OCI-LY1 (cell line): Measurements from ENCODE around the gene IL17RD.

Source experiments
- H2AFZ ChIP-seq: fragments of 200-600 bp; sonication (generic), shearing (Covaris generic); 2 replicates; pipeline ENCODE4 v1.6.0; 2014; ENCODE audit warnings: antibody characterized with exemption, mild to moderate bottlenecking, low read length
- H3F3A ChIP-seq: fragments of 200-600 bp; sonication (generic), shearing (Covaris generic); 2 replicates; pipeline ENCODE4 v1.6.0; 2014; ENCODE audit warnings: mild to moderate bottlenecking, antibody characterized with exemption, low read length, moderate library complexity; ENCODE audit not compliant: insufficient read depth
- H3K27ac ChIP-seq: fragments of 200-600 bp; sonication (generic); 2 replicates; pipeline ENCODE4 v1.5.1; 2014; ENCODE audit warnings: low read length, mixed run types, mild to moderate bottlenecking, low read depth; ENCODE audit not compliant: poor library complexity, severe bottlenecking
- H3K27me3 ChIP-seq: fragments of 200-600 bp; sonication (generic); 2 replicates; pipeline ENCODE4 v1.6.0; 2014; ENCODE audit warnings: antibody characterized with exemption, mild to moderate bottlenecking, low read length, moderate library complexity; ENCODE audit not compliant: insufficient read depth
- H3K36me3 ChIP-seq: fragments of 200-600 bp; sonication (generic); 2 replicates; pipeline ENCODE4 v1.6.1; 2014; ENCODE audit warnings: mild to moderate bottlenecking, antibody characterized with exemption, low read length, moderate library complexity, mixed read lengths; ENCODE audit not compliant: insufficient read depth
- H3K4me1 ChIP-seq: fragments of 200-600 bp; sonication (generic); 2 replicates; pipeline ENCODE4 v1.5.1; 2014; ENCODE audit warnings: mild to moderate bottlenecking, low read length, moderate library complexity; ENCODE audit not compliant: insufficient read depth, severe bottlenecking
- H3K4me2 ChIP-seq: fragments of 200-600 bp; sonication (generic), shearing (Covaris generic); 2 replicates; pipeline ENCODE4 v1.6.1; 2014; ENCODE audit warnings: low read length
- H3K4me3 ChIP-seq: fragments of 200-600 bp; sonication (generic); 2 replicates; pipeline ENCODE4 v1.5.1; 2014; ENCODE audit warnings: low read length, low read depth, mild to moderate bottlenecking, mixed read lengths; ENCODE audit not compliant: poor library complexity, severe bottlenecking
- H3K79me2 ChIP-seq: fragments of 200-600 bp; shearing (Covaris generic); 2 replicates; pipeline ENCODE4 v1.6.1; 2016; ENCODE audit warnings: mixed run types, low read length, mixed read lengths; ENCODE audit not compliant: insufficient read depth
- H3K9ac ChIP-seq: fragments of 200-600 bp; sonication (generic), shearing (Covaris generic); 2 replicates; pipeline ENCODE4 v1.6.1; 2014; ENCODE audit warnings: mild to moderate bottlenecking, low read length, mixed read lengths
- H3K9me2 ChIP-seq: fragments of 200-600 bp; sonication (generic), shearing (Covaris generic); 2 replicates; pipeline ENCODE4 v1.6.1; 2014; ENCODE audit warnings: low read depth, mild to moderate bottlenecking, low read length, mixed read lengths
- H3K9me3 ChIP-seq: fragments of 200-600 bp; shearing (Covaris generic); 2 replicates; pipeline ENCODE4 v1.6.1; 2014; ENCODE audit warnings: low read length, mixed read lengths
- H4K20me1 ChIP-seq: fragments of 200-600 bp; sonication (generic), shearing (Covaris generic); 2 replicates; pipeline ENCODE4 v1.6.0; 2016; ENCODE audit warnings: mild to moderate bottlenecking, low read length; ENCODE audit not compliant: insufficient read depth
- CTCF ChIP-seq: fragments of 200-600 bp; sonication (generic), shearing (Covaris generic); IDR thresholded peaks from 2 replicates; pipeline ENCODE4 v1.5.1; 2017; ENCODE audit warnings: mild to moderate bottlenecking, antibody characterized with exemption, low read length, moderate library complexity, mixed read lengths
- EZH2 ChIP-seq: fragments of 200-600 bp; sonication (generic), shearing (Covaris generic); IDR thresholded peaks from 2 replicates; pipeline ENCODE4 v1.8.0; 2017; ENCODE audit warnings: borderline replicate concordance, mixed run types, mild to moderate bottlenecking, antibody characterized with exemption, low read length, moderate library complexity, mixed read lengths

The IL17RD gene

DNA sequence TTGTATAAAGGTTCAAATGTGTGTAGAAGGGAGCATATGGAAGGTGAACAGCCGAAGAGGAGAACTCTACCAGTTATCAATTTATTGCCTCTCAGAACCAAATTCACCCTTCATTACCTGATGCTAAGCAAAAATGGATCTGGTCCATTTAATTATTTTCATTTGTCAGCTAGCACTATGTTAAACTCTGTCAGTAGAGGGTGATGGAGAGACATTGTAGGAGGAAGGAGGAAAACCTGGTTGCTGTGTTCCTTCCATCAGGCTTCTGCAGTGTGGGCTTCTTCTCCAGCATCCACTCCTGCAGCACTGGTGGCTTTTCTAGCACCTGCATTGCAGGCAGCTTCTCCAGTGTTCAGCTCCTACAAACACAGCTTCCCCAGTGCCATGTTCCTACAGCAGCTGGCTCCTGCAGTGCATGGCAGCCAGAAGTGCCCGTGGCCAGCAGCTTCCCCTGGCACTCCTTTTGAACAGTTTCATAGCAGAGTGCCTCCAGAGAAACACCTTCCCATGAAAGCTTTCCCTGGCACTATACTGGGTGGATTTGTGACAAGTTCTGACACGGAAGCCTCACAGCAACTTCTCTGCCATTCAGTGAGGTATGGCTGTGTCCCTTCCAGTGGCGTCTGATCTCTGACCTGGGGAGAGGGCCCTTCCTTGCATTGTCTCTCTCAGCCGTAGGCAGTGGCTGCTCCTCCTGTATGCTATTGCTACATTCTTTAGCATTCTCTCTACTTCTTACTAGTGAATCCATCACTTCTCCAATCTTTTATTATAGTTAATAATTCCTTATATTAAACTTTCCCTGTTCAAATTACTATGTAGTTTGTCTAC, 14.6 kb upstream of the IL17RD start:
- Histone ChIP-seq H2AFZ (no peak overlapping the region), H3K36me3 (no peaks in the 10 kb centered on the region), H3K4me3 (no peak overlapping the region), H3K27ac (no peak overlapping the region), H3K4me2 (no peak overlapping the region), H3F3A (no peaks in the 10 kb centered on the region), H3K9me3 (no peaks in the 10 kb centered on the region), H3K9ac (no peak overlapping the region), H3K4me1 (no peaks in the 10 kb centered on the region), H3K27me3 (peaks cover 13% of the 10 kb centered on the region; the same call in 1 of the 2 replicates), H3K9me2 (no peaks in the 10 kb centered on the region), H4K20me1 (no peaks in the 10 kb centered on the region), H3K79me2 (no peaks in the 10 kb centered on the region)
- TF ChIP-seq EZH2 (no peak), CTCF (peak; percentile 63)

- TF ChIP-seq CTCF: no peak
- no peak for TF ChIP-seq EZH2
- no peak overlapping the region for H3K4me3 ChIP-seq
- no peak overlapping the region for H3K27ac ChIP-seq
- no peaks in the 10 kb centered on the region for H3K27me3 ChIP-seq
- H3K9ac ChIP-seq: no peak overlapping the region
- no peaks in the 10 kb centered on the region for H3K9me3 ChIP-seq
- no peak overlapping the region for H3K4me2 ChIP-seq
- no peak overlapping the region for H2AFZ ChIP-seq
- no peaks in the 10 kb centered on the region for H3F3A ChIP-seq
- no peaks in the 10 kb centered on the region for H3K4me1 ChIP-seq
- no peaks in the 10 kb centered on the region for H4K20me1 ChIP-seq
- no peaks in the 10 kb centered on the region for H3K9me2 ChIP-seq
- no peaks in the 10 kb centered on the region for H3K36me3 ChIP-seq
- no peaks in the 10 kb centered on the region for H3K79me2 ChIP-seq
These were observed 10.9 kb upstream of the IL17RD start for GRCh38 chr3:57176045-57176444.

GRCh38 chr3:57173687-57174086, 8.5 kb upstream of the IL17RD start:
- Histone ChIP-seq H3K9me3 (no peaks in the 10 kb centered on the region), H3K4me2 (no peak overlapping the region), H2AFZ (no peak overlapping the region), H3F3A (no peaks in the 10 kb centered on the region), H3K27ac (no peak overlapping the region), H3K9ac (no peak overlapping the region), H3K27me3 (no peaks in the 10 kb centered on the region), H3K4me1 (peaks cover 17% of the 10 kb centered on the region), H3K79me2 (no peaks in the 10 kb centered on the region), H4K20me1 (no peaks in the 10 kb centered on the region), H3K9me2 (no peaks in the 10 kb centered on the region), H3K36me3 (no peaks in the 10 kb centered on the region), H3K4me3 (no peak overlapping the region)
- TF ChIP-seq CTCF (no peak), EZH2 (no peak)
